DMS53 (cell line): Measurements from ENCODE around the gene RILPL1.
A peak's percentile ranks its signal among the peaks of the same experiment; 100 is the strongest.
"Not testable (repeated sequence)": the region's sequence is repeated elsewhere in the genome, so short reads cannot be mapped to it uniquely, and the experiment has no call there.

Source experiments
- DNase-seq: peaks from one replicate; lab custom pipeline; 2025; lab: John Stamatoyannopoulos, UW

The RILPL1 gene

GRCh38 chr12:123530668-123531067 is 2.9 kb downstream of the RILPL1 start:
- no peak for DNase-seq

GRCh38 chr12:123529686-123530085 is 3.8 kb downstream of the RILPL1 start:
- DNase-seq, result no peak

- DNase-seq, result no peak
Measured at GRCh38 chr12:123528858-123529257, 4.7 kb downstream of the RILPL1 start.

GRCh38 chr12:123526542-123527080 is 6.9 kb downstream of the RILPL1 start:
- DNase-seq, result no peak

GRCh38 chr12:123524378-123524777 is 9.1 kb downstream of the RILPL1 start:
- no peak for DNase-seq

GRCh38 chr12:123523518-123523917 is 10.0 kb downstream of the RILPL1 start:
- no peak for DNase-seq

GRCh38 chr12:123522164-123522563 is 11.4 kb downstream of the RILPL1 start:
- DNase-seq, result no peak

GRCh38 chr12:123520567-123521474 is 12.7 kb downstream of the RILPL1 start:
- no peak for DNase-seq

GRCh38 chr12:123519141-123520001 is 14.1 kb downstream of the RILPL1 start:
- DNase-seq, result peak; percentile 27

- no peak for DNase-seq
Measured at GRCh38 chr12:123516216-123516780, 17.2 kb downstream of the RILPL1 start.

GRCh38 chr12:123514582-123515221 is 18.8 kb downstream of the RILPL1 start:
- DNase-seq, result not testable (repeated sequence)

GRCh38 chr12:123513805-123514204 is 19.7 kb downstream of the RILPL1 start:
- no peak for DNase-seq

GRCh38 chr12:123512838-123513665 is 20.5 kb downstream of the RILPL1 start:
- peak; percentile 55 for DNase-seq

- no peak for DNase-seq
Measured at GRCh38 chr12:123506843-123507236, 26.7 kb downstream of the RILPL1 start.

GRCh38 chr12:123506059-123506842 is 27.3 kb downstream of the RILPL1 start:
- DNase-seq, result no peak

- DNase-seq, result no peak
Measured at GRCh38 chr12:123502163-123502704, 31.3 kb downstream of the RILPL1 start.

- no peak for DNase-seq
Measured at GRCh38 chr12:123499332-123499731, 34.2 kb downstream of the RILPL1 start.

- no peak for DNase-seq
Measured at GRCh38 chr12:123498126-123498825, 35.2 kb downstream of the RILPL1 start.

GRCh38 chr12:123497065-123497464 is 36.5 kb downstream of the RILPL1 start:
- DNase-seq, result no peak
